GM19035 (cell line): ENCODE data around the gene MATCAP1.
A peak's percentile ranks its signal among the peaks of the same experiment; 100 is the strongest.

Source experiments
- ATAC-seq: cut with Tn5 transposase; IDR thresholded peaks from one replicate; pipeline ENCODE4 v1.9.1; 2021; ENCODE audit not compliant: unreplicated experiment

Gene MATCAP1

GRCh38 chr16:67158637-67159600, 24.8 kb downstream of the MATCAP1 start:
- peak; percentile 45 for ATAC-seq

GRCh38 chr16:67157892-67158635, 25.7 kb downstream of the MATCAP1 start:
- ATAC-seq = no peak

- no peak for ATAC-seq
These were observed 26.5 kb downstream of the MATCAP1 start for GRCh38 chr16:67157106-67157748.

- ATAC-seq = no peak
These were observed 27.5 kb downstream of the MATCAP1 start for GRCh38 chr16:67156143-67156844.

- ATAC-seq = no peak
These were observed 28.2 kb downstream of the MATCAP1 start for GRCh38 chr16:67155295-67156142.

GRCh38 chr16:67154578-67155294, 29.0 kb downstream of the MATCAP1 start:
- no peak for ATAC-seq

- ATAC-seq = no peak
These were observed 32.2 kb downstream of the MATCAP1 start for GRCh38 chr16:67151431-67152097.

- no peak for ATAC-seq
These were observed 32.8 kb downstream of the MATCAP1 start, which contains the start of gene B3GNT9 for GRCh38 chr16:67150833-67151396. Gene B3GNT9, minus strand, starts transcription at chr16:67150998. Its CDS starts 513 bp downstream, at chr16:67150485.

- no peak for ATAC-seq
These were observed 33.5 kb downstream of the MATCAP1 start for GRCh38 chr16:67150047-67150832.

- ATAC-seq = no peak
These were observed 34.3 kb downstream of the MATCAP1 start for GRCh38 chr16:67149276-67150046.

GRCh38 chr16:67148656-67149275, 35.0 kb downstream of the MATCAP1 start:
- ATAC-seq = no peak

- ATAC-seq = no peak
These were observed 35.5 kb downstream of the MATCAP1 start for GRCh38 chr16:67148221-67148620.

- ATAC-seq = no peak
These were observed 36.2 kb downstream of the MATCAP1 start for GRCh38 chr16:67147437-67148140.

GRCh38 chr16:67146523-67147357, 37.0 kb downstream of the MATCAP1 start:
- ATAC-seq = no peak

GRCh38 chr16:67145746-67146145, 38.0 kb downstream of the MATCAP1 start:
- no peak for ATAC-seq
